ENCODE results near the gene SLC4A8.

DNA sequence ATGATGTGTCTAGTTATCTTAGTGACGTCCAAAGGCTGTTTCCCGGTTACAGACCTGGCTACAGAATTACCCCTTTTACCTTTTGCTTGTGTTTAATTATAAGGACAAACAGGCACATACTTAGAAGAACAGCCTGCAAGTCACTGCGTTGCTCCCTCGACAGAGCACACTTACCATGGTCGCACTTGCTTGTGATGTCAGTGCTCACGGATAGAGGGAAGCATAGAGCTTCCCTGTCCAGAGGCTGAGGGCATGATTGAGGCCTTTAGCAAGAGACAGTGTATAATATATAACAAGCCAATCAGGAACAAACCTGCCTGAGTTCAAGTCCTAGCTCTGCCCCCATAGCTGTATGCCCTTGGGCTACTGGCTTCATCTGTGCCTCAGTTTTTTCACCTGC lies 93.2 kb downstream of the SLC4A8 start:
- TF ChIP-seq, protein P1, sequence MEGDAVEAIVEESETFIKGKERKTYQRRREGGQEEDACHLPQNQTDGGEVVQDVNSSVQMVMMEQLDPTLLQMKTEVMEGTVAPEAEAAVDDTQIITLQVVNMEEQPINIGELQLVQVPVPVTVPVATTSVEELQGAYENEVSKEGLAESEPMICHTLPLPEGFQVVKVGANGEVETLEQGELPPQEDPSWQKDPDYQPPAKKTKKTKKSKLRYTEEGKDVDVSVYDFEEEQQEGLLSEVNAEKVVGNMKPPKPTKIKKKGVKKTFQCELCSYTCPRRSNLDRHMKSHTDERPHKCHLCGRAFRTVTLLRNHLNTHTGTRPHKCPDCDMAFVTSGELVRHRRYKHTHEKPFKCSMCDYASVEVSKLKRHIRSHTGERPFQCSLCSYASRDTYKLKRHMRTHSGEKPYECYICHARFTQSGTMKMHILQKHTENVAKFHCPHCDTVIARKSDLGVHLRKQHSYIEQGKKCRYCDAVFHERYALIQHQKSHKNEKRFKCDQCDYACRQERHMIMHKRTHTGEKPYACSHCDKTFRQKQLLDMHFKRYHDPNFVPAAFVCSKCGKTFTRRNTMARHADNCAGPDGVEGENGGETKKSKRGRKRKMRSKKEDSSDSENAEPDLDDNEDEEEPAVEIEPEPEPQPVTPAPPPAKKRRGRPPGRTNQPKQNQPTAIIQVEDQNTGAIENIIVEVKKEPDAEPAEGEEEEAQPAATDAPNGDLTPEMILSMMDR (IDR thresholded peaks at IDR 0.05; ENCODE audit: low read depth, low read length) = no peak
- no peak for TF ChIP-seq POLR2A (IDR thresholded peaks at IDR 0.05; ENCODE audit: extremely low read depth, insufficient read length)
- TF ChIP-seq, protein P2, sequence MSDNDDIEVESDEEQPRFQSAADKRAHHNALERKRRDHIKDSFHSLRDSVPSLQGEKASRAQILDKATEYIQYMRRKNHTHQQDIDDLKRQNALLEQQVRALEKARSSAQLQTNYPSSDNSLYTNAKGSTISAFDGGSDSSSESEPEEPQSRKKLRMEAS (IDR thresholded peaks at IDR 0.05; ENCODE audit: low read depth, low read length) = no peak

Data from NB4 (cell line).